Activated naive CD8-positive, alpha-beta T cell treated with anti-CD3 and anti-CD28 coated beads, Interleukin-2, amount 50 U/mL, for 16 hours (primary cell): Measurements from ENCODE around the gene OR2C1.
A peak's percentile ranks its signal among the peaks of the same experiment; 100 is the strongest.

ENCODE experiments used
- DNase-seq: peaks from one replicate; pipeline ENCODE4 v3.0.0-alpha.2; 2020; ENCODE audit warnings: low read depth, low spot score

Gene OR2C1

DNA sequence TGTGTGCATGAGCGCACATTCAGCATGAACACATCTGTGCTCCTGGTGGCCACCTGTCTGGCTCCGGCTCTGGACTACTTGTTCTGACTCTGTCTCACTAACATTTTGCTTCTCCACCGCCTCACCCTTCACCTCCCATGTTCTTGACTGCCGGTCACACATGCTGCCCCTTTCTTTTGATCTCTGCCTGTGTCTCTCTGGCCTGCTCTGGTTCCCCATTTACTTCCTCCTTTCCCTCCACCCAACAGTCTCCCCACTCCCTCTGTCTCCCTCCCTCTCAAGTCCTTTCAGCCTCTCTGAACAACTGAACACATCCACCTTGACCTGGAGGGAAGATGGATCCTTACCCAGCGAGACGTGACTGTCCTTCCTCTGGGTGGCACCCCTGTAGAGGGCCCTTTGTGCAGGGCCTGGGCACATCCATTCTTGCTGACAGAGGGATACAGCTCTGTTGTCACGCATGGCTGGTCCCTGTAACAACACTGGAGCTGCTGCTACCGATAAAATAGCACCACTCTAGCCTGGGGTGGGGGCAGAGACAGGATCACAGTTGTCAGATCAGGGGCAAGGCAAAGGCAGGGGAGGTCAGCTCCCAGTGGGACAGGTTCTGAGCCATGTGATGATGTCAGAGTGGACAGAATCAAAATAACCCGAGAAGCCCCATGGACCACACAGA, 34.1 kb downstream of the OR2C1 start:
- DNase-seq: no peak

GRCh38 chr16:3400446-3400778, 44.7 kb downstream of the OR2C1 start:
- no peak for DNase-seq

DNA sequence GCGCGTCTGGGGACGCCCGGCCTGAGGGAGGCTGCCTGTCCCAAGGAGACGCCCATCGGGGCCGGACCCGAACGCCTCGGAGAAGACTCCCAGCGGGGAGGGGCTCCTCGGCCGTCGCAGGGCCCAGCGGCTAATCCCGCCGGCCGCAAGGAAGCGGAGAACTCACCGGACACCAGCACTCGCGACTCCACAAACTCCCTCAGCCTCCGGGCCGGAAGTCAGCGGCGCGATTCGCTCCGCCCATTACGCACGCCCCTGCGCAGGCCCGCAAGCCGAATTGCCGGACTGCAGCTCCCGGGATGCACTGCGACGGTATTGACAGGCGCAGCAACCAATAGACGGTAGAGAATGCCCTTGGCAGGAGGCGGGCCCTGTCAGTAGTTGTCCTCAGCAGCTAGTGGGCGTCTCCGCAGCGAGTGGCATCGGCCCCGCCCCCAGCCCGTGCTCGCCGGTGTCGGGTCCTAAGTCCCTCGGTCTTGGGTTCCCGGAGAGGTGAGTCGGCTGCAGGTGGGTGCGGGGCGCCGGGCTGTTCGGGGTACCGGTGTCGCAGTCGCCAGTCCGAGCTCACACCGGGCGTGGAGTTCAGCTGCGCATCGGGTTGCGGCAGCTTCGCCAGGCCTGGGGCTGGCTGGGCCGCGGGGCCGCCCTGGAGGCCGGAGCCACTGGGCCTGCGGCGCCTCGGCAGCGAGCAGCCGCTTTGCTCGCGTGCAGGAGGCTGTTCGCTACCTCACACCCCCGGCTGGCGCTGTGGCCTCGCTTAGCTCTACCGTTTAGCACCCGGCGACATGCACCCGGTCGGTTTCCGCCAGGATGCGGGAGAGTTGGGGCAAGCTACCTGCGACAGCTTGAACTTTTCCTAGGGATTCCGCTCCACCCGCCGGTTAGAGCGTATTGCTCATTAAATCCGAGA, 45.3 kb downstream of the OR2C1 start, which contains the start of the genes ZNF174 and ZSCAN32:
ZNF174 (plus strand) TSS at position 437 of the 910 bp plus-strand sequence. CDS start 790 bp downstream, outside the sequence.
ZSCAN32 (minus strand) TSS at position 226 of the 910 bp plus-strand sequence. CDS start 3,447 bp downstream, outside the sequence.
- peak; percentile 96 for DNase-seq

DNA sequence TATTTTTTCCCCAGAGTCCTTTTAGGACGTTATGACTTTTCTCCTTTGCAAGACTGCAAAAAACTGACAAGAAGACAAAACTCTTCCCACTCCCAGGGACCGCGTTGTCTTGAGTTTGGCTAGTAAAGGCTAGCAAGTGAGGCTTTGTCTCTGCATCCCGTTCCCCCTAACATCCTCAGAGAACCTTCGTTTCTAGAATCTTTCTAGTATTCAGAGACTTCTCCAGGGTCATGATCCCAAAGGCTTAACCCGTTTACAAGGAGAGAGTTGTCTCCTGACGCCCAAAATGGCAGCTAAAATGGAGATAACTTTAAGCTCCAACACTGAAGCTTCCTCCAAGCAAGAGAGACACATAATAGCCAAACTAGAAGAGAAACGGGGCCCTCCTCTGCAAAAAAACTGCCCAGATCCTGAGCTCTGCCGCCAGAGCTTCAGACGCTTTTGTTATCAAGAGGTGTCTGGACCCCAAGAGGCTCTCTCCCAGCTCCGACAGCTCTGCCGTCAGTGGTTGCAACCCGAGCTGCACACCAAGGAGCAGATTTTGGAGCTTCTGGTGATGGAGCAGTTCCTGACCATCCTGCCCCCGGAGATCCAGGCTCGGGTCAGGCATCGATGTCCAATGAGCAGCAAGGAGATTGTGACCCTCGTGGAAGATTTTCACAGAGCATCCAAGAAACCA, 46.2 kb downstream of the OR2C1 start:
- no peak for DNase-seq
